ENCODE results near the gene PPP1R12B.

GRCh38 chr1:202416641-202417040, 68.1 kb downstream of the PPP1R12B start:
- TF ChIP-seq CTCF (optimal IDR thresholded peaks at IDR 0.05 in 1 of 3, IDR thresholded peaks at IDR 0.05 in 1 of 3, conservative IDR thresholded peaks at IDR 0.05 in 1 of 3; ENCODE audit: extremely low read depth in 1 of 3, insufficient read depth in 2 of 3, low read length in 3 of 3), result no peak
- TF ChIP-seq EZH2 (IDR thresholded peaks at IDR 0.05; ENCODE audit: low read length), result no peak

Data from keratinocyte (primary cell).